ENCODE results near the gene SYCP2.

The SYCP2 gene

DNA sequence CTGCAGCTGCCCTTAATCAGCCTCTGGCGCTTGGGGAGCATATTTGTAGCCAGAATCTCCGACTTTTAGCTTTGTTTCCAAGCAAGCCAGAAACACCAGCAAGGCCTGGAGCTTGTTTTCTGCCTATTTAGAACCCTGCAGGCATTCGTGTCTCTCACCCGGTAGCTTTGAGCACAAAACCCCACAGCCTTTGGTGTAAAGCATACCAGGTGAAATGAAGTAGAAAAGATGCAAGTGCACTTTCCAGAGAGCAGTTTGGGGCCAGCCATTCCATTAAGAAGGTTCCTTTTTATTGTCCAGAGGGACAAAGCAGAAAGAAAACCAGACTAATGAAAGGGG lies 7.5 kb upstream of the SYCP2 start:
- no peak for DNase-seq (ENCODE audit: low spot score)

- DNase-seq (ENCODE audit: low spot score), result peak; percentile 95
Observed at GRCh38 chr20:59940129-59940955, 6.9 kb upstream of the SYCP2 start, which contains the start of the genes FAM217B and PPP1R3D. Gene FAM217B (plus strand): TSS chr20:59940389. CDS start chr20:59943944, 3,555 bp downstream. Gene PPP1R3D (minus strand): TSS chr20:59940305. CDS start chr20:59939931, 374 bp downstream.

GRCh38 chr20:59939879-59940128 lies 6.4 kb upstream of the SYCP2 start:
- DNase-seq (ENCODE audit: low spot score), result no peak

GRCh38 chr20:59939052-59939878 lies 5.8 kb upstream of the SYCP2 start:
- DNase-seq (ENCODE audit: low spot score), result no peak

DNA sequence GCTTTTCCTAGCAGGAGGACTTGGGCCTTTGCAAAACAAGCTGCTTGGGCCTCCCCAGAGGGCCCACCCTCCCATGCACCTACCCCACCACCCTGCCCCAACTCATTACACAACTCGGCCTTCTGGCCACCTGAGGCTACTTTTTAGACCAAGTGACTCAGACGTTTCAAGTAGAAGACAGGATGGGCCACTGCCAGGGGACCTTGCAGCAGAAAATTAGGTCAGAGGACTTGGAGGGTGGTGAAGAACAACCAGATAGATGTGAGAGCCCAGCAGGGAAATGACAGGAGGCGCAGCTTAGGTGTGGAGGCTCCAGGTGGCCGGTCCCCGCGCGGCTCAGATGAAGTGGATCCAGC lies 5.2 kb upstream of the SYCP2 start:
- no peak for DNase-seq (ENCODE audit: low spot score)

GRCh38 chr20:59938221-59938620 lies 4.8 kb upstream of the SYCP2 start:
- DNase-seq (ENCODE audit: low spot score), result no peak

DNA sequence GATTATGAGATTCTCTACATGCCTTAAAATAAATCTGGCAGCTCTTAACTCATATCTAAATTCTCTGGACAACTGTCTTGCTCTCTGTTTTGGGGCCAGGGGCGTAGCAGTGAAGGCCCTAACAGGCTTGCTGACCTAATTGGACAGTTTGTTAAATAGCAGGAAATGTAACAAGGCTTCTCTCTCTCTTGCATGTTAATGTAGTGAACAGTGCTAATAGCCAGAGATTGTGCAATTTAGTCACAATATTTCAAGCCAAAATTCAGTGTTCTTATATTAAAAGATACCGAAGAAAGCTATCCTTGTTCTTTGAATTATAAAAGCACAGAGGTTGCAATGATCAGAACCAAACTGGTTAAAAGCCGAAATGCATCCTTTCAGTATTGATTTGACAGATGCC lies 3.7 kb upstream of the SYCP2 start:
- DNase-seq (ENCODE audit: low spot score), result no peak

GRCh38 chr20:59936409-59936808 lies 3.0 kb upstream of the SYCP2 start:
- no peak for DNase-seq (ENCODE audit: low spot score)

DNA sequence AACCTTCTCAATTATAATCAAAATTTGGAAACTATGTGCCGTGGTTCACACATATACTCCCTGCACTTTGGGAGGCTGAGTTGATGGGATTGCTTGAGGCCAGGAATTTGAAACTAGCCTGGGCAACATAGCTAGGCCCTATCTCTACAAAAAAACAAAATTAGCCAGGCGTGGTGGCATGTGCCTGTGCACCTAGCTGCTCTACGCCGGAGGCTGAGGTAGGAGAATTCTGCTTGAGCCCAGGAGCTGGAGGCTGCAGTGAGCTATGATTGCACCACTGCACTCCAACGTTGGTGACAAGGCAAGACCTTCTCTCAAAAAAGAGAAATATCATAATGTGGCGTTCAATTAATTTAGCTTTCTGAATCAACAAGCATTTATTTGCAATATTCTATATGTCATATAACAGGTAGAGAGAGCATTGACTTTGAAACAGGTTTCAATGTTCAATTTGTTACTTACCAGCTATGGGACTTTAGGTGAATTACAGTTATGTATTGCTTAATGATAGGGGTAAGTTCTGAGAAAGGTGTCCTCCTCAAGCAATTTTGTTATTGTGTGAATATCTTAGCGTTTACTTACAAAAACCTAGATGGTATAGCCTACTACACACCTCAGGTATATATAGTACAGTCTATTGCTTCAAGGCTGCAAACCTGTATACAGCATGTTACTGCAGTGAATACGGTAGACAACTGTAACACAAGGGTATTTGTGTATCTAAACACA lies 2.2 kb upstream of the SYCP2 start:
- DNase-seq (ENCODE audit: low spot score), result no peak

DNA sequence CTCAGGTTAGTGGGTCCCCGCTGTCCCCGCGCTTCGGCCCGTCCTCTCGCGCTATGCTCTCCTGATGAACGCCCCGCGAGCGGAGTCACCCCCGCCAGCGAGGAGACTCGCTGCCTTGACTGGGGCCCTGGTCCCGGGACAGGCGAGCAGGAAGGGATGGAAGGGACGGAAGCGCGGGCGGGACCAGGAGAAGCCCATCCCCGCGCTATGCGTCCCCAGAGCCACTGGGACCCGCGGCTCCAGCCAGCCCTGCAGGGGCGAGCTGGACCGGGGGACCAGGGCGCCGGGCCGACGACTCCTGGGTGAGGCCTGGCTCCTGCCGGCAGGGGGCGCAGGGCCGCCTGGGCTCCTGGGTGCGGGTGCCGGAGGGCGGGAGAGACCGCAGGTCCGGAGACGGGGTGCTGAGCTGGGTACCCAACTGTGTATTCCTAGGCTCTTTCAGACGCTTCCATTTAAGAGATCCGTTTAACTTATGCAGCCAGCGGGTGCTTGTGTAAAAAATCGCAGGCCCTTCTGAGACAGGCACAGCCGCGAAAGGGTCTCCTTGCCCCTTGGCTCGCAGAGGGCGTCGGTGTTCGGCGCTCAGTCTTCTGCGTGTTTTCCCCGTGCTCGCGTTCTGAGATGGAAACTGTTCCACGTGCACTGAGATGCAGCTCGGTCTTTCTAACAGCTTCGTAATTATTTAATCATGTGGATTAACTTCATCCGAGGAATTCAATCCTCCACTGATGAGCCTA lies 580 bp upstream of the SYCP2 start:
- peak; percentile 76 for DNase-seq (ENCODE audit: low spot score)

GRCh38 chr20:59932616-59933295 lies 681 bp downstream of the SYCP2 start:
- DNase-seq (ENCODE audit: low spot score), result no peak

GRCh38 chr20:59931511-59932312 lies 1.7 kb downstream of the SYCP2 start:
- DNase-seq (ENCODE audit: low spot score), result no peak

GRCh38 chr20:59925899-59926298 lies 7.5 kb downstream of the SYCP2 start:
- DNase-seq (ENCODE audit: low spot score), result no peak

GRCh38 chr20:59925359-59925758 lies 8.1 kb downstream of the SYCP2 start:
- no peak for DNase-seq (ENCODE audit: low spot score)

- DNase-seq (ENCODE audit: low spot score), result no peak
Observed at GRCh38 chr20:59923514-59923913, 9.9 kb downstream of the SYCP2 start.

- DNase-seq (ENCODE audit: low spot score), result no peak
Observed at GRCh38 chr20:59920944-59921343, 12.5 kb downstream of the SYCP2 start.

DNA sequence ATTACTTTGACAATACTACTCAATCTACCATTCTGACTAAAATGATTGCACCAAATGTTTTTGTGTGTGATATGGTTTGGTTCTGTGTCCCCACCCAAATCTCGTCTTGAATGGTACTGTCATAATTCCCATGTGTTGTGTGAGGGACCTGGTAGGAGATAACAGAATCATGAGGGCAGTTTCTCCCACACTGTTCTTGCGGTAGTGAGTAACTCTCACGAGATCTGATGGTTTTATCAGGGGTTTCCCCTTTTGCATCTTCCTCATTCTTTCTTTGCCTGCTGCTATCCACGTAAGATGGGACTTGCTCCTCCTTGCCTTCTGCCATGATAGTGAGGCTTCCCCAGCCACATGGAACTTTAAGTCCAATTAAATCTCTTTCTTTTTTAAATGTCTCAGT lies 20.8 kb downstream of the SYCP2 start:
- DNase-seq (ENCODE audit: low spot score), result no peak

- DNase-seq (ENCODE audit: low spot score), result no peak
Observed at GRCh38 chr20:59911041-59911440, 22.4 kb downstream of the SYCP2 start.

- DNase-seq (ENCODE audit: low spot score), result no peak
Observed at GRCh38 chr20:59908855-59909254, 24.6 kb downstream of the SYCP2 start.

- DNase-seq (ENCODE audit: low spot score), result no peak
Observed at GRCh38 chr20:59903621-59904020, 29.8 kb downstream of the SYCP2 start.

GRCh38 chr20:59902470-59902869 lies 31.0 kb downstream of the SYCP2 start:
- DNase-seq (ENCODE audit: low spot score), result no peak

Measured in globus pallidus (tissue), 1 donor.